HepG2 (cell line): ENCODE data around the gene CTRL. TPM values are rescaled to one million over a fixed set of nuclear protein-coding genes. Genes with fewer than 3 reads are reported as not detected.
A peak's percentile ranks its signal among the peaks of the same experiment; 100 is the strongest.

Experiments
- BCL3 ChIP-seq: sonication (generic); formaldehyde crosslinking; IDR thresholded peaks from 2 replicates; pipeline ENCODE4 v1.5.1; 2020; ENCODE audit warnings: mild to moderate bottlenecking, missing genetic modification reagents, moderate library complexity
- EP300 ChIP-seq, 3 experiments: sonication (generic) in 1 of 3; formaldehyde crosslinking in 1 of 3; IDR thresholded peaks; 2 replicates each; pipeline versions ENCODE4 v1.5.1 to v1.6.1; 2011 to 2020; ENCODE audit warnings: low read depth in 2 of 3, low read length in 2 of 3, borderline replicate concordance in 1 of 3, improper control_type of control experiment in 1 of 3, mild to moderate bottlenecking in 1 of 3, missing genetic modification reagents in 1 of 3, moderate library complexity in 1 of 3
- FOXK1 ChIP-seq: sonication (generic); formaldehyde crosslinking; IDR thresholded peaks from 2 replicates; pipeline ENCODE4 v1.4.0; 2020; ENCODE audit warnings: low read depth, missing genetic modification reagents, borderline replicate concordance
- HOXD1 ChIP-seq: sonication (generic); formaldehyde crosslinking; IDR thresholded peaks from 2 replicates; pipeline ENCODE4 v1.5.0; 2020; ENCODE audit warnings: missing genetic modification reagents
- MED1 ChIP-seq: sonication (generic); formaldehyde crosslinking; IDR thresholded peaks from 2 replicates; pipeline ENCODE4 v1.4.0; 2020; ENCODE audit warnings: missing genetic modification reagents
- NFE2L1 ChIP-seq: sonication (generic); formaldehyde crosslinking; IDR thresholded peaks from 2 replicates; pipeline ENCODE4 v1.4.0; 2020; ENCODE audit warnings: missing genetic modification reagents, mild to moderate bottlenecking, borderline replicate concordance
- NR1H2 ChIP-seq: sonication (generic); formaldehyde crosslinking; IDR thresholded peaks from 2 replicates; pipeline ENCODE4 v1.8.1; 2022; ENCODE audit warnings: low read depth, missing genetic modification reagents, borderline replicate concordance
- PBX3 ChIP-seq: sonication (generic); formaldehyde crosslinking; IDR thresholded peaks from 2 replicates; pipeline ENCODE4 v1.8.1; 2023; ENCODE audit warnings: missing genetic modification reagents, inconsistent platforms, borderline replicate concordance
- POGZ ChIP-seq: sonication (generic); formaldehyde crosslinking; IDR thresholded peaks from 2 replicates; pipeline ENCODE4 v1.4.0; 2020; ENCODE audit warnings: mild to moderate bottlenecking, missing genetic modification reagents
- SOX13 ChIP-seq, 3 experiments: fragments of 450-650 bp in 1 of 3; sonication (generic) in 1 of 3; formaldehyde crosslinking in 1 of 3; IDR thresholded peaks in 2 of 3; conservative IDR thresholded peaks in 1 of 3; 2 replicates each; pipeline versions ENCODE4 v1.5.0 to v1.6.1; 2016 to 2020; ENCODE audit warnings: antibody characterized with exemption in 1 of 3, mild to moderate bottlenecking in 1 of 3, missing compliant biosample characterization in 1 of 3, missing genetic modification reagents in 1 of 3, moderate library complexity in 1 of 3
- SP4 ChIP-seq: sonication (generic); formaldehyde crosslinking; IDR thresholded peaks from 2 replicates; pipeline ENCODE4 v1.8.1; 2023; ENCODE audit warnings: mild to moderate bottlenecking, missing genetic modification reagents
- TFDP2 ChIP-seq: sonication (generic); formaldehyde crosslinking; IDR thresholded peaks from 2 replicates; pipeline ENCODE4 v1.4.0; 2020; ENCODE audit warnings: missing genetic modification reagents
- ZNF225 ChIP-seq: sonication (generic); formaldehyde crosslinking; IDR thresholded peaks from 2 replicates; pipeline ENCODE4 v1.4.0; 2020; ENCODE audit warnings: mild to moderate bottlenecking, missing genetic modification reagents
- ZNF292 ChIP-seq: sonication (generic); formaldehyde crosslinking; IDR thresholded peaks from 2 replicates; pipeline ENCODE4 v1.8.1; 2022; ENCODE audit warnings: mild to moderate bottlenecking, low read depth, missing genetic modification reagents, borderline replicate concordance
- ZNF44 ChIP-seq: sonication (generic); formaldehyde crosslinking; IDR thresholded peaks from 2 replicates; pipeline ENCODE4 v1.5.1; 2020; ENCODE audit warnings: mild to moderate bottlenecking, missing genetic modification reagents
- ZSCAN30 ChIP-seq: sonication (generic); formaldehyde crosslinking; IDR thresholded peaks from 2 replicates; pipeline ENCODE4 v1.5.0; 2020; ENCODE audit warnings: mild to moderate bottlenecking, missing genetic modification reagents
- polyA plus RNA-seq, 8 experiments: library from polyadenylated mRNA; depleted of rRNA in 3 of 8; stranded (reverse) in 7 of 8; unstranded in 1 of 8; fragments of >200 nt; fragmentation: Illumina TruSeq in 4 of 8; extraction: Trizol in 4 of 8; gene quantifications; 2 replicates each; pipeline versions ENCODE4 v1.2.1 to v1.2.3, GENCODE V29; 2011 to 2016; ENCODE audit warnings: low read depth in 4 of 8, missing spikeins in 1 of 8, mixed read lengths in 1 of 8; ENCODE audit not compliant: insufficient read depth in 1 of 8
- total RNA-seq, 5 experiments: library from RNA; depleted of rRNA; stranded (reverse); fragments of >200 nt; fragmentation: Illumina TruSeq; extraction: Trizol; gene quantifications; 2 replicates each; pipeline ENCODE4 v1.2.3, GENCODE V29; 2016; ENCODE audit warnings: low read depth in 1 of 5
- TF ChIP-seq, protein P1 (sequence below): IDR thresholded peaks from 2 replicates; pipeline ENCODE4 v1.6.1; 2016; ENCODE audit warnings: low read depth, control low read depth
- TF ChIP-seq, protein P2 (sequence below): sonication (generic); formaldehyde crosslinking; IDR thresholded peaks from 2 replicates; pipeline ENCODE4 v1.5.0; 2020; ENCODE audit warnings: mild to moderate bottlenecking, missing genetic modification reagents, moderate library complexity

The CTRL gene
- total and polyA plus RNA-seq, 2 of the 13 experiments (the other 11 are each of a cell fraction or from before 2014, with no cell fraction given): 1.9 to 2.7 TPM

- TF ChIP-seq NR1H2: 0 out of 2 replicates have a peak, but pooled peaks have one; percentile 6
- TF ChIP-seq SP4 (CRISPR knock-in tag): peak; percentile 99
- no peak; the same call in 1 of the 2 replicates for TF ChIP-seq HOXD1 (CRISPR knock-in tag)
- peak; percentile 64; the same call in 1 of the 2 replicates for TF ChIP-seq ZNF225
- TF ChIP-seq ZSCAN30 (CRISPR knock-in tag): no peak
- TF ChIP-seq EP300 (IDR thresholded peaks at IDR 0.05; ENCODE audit: low read depth in 2 of 2, low read length in 2 of 2): peak in 1 of 2 experiments; percentile 73; a peak in 1 of 4 replicates
- no peak for TF ChIP-seq EP300 (CRISPR knock-in tag; IDR thresholded peaks at IDR 0.05; ENCODE audit: borderline replicate concordance)
- 0 out of 2 replicates have a peak, but pooled peaks have one; percentile 31 for TF ChIP-seq PBX3 (CRISPR knock-in tag)
- peak; percentile 37; the same call in 1 of the 2 replicates for TF ChIP-seq FOXK1 (CRISPR knock-in tag)
- peak; percentile 32; the same call in 1 of the 2 replicates for TF ChIP-seq ZNF44
- peak; percentile 96 for TF ChIP-seq TFDP2 (CRISPR knock-in tag)
- TF ChIP-seq, protein P1, sequence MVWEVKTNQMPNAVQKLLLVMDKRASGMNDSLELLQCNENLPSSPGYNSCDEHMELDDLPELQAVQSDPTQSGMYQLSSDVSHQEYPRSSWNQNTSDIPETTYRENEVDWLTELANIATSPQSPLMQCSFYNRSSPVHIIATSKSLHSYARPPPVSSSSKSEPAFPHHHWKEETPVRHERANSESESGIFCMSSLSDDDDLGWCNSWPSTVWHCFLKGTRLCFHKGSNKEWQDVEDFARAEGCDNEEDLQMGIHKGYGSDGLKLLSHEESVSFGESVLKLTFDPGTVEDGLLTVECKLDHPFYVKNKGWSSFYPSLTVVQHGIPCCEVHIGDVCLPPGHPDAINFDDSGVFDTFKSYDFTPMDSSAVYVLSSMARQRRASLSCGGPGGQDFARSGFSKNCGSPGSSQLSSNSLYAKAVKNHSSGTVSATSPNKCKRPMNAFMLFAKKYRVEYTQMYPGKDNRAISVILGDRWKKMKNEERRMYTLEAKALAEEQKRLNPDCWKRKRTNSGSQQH (CRISPR knock-in tag): peak; percentile 18; the same call in 1 of the 2 replicates
- TF ChIP-seq SOX13 (IDR thresholded peaks at IDR 0.05): no peak
- peak in 1 of 2 experiments; percentile 61; a peak in 2 of 4 replicates for TF ChIP-seq SOX13 (CRISPR knock-in tag; conservative IDR thresholded peaks at IDR 0.05 in 1 of 2, IDR thresholded peaks at IDR 0.05 in 1 of 2)
- TF ChIP-seq NFE2L1: peak; percentile 76; the same call in 1 of the 2 replicates
- TF ChIP-seq, protein P2, sequence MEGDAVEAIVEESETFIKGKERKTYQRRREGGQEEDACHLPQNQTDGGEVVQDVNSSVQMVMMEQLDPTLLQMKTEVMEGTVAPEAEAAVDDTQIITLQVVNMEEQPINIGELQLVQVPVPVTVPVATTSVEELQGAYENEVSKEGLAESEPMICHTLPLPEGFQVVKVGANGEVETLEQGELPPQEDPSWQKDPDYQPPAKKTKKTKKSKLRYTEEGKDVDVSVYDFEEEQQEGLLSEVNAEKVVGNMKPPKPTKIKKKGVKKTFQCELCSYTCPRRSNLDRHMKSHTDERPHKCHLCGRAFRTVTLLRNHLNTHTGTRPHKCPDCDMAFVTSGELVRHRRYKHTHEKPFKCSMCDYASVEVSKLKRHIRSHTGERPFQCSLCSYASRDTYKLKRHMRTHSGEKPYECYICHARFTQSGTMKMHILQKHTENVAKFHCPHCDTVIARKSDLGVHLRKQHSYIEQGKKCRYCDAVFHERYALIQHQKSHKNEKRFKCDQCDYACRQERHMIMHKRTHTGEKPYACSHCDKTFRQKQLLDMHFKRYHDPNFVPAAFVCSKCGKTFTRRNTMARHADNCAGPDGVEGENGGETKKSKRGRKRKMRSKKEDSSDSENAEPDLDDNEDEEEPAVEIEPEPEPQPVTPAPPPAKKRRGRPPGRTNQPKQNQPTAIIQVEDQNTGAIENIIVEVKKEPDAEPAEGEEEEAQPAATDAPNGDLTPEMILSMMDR (CRISPR knock-in tag): peak; percentile 13; the same call in 1 of the 2 replicates
- TF ChIP-seq POGZ: peak; percentile 69
- peak; percentile 72 for TF ChIP-seq MED1 (CRISPR knock-in tag)
- TF ChIP-seq ZNF292 (CRISPR knock-in tag): peak; percentile 82
- peak; percentile 64; the same call in 1 of the 2 replicates for TF ChIP-seq BCL3 (CRISPR knock-in tag)
Observed at GRCh38 chr16:67968400-67969253, 37.0 kb upstream of the CTRL start, which contains the start of gene SLC12A4 (continued).
